Measurements from ENCODE around the gene FAM107B.

Gene FAM107B

GRCh38 chr10:14571866-14572507, 202.7 kb downstream of the FAM107B start:
- DNase-seq, result peak; percentile 79

- no peak for DNase-seq
Observed at GRCh38 chr10:14570800-14571199, 203.9 kb downstream of the FAM107B start.

- peak; percentile 68 for DNase-seq
Observed at GRCh38 chr10:14569274-14570060, 205.2 kb downstream of the FAM107B start.

- DNase-seq, result no peak
Observed at GRCh38 chr10:14567421-14567820, 207.3 kb downstream of the FAM107B start.

- no peak for DNase-seq
Observed at GRCh38 chr10:14566498-14566897, 208.2 kb downstream of the FAM107B start.

GRCh38 chr10:14565199-14565598, 209.5 kb downstream of the FAM107B start:
- DNase-seq, result no peak

- peak; percentile 63 for DNase-seq
Observed at GRCh38 chr10:14564268-14564744, 210.4 kb downstream of the FAM107B start.

- DNase-seq, result no peak
Observed at GRCh38 chr10:14563359-14563940, 211.2 kb downstream of the FAM107B start.

- no peak for DNase-seq
Observed at GRCh38 chr10:14563076-14563336, 211.7 kb downstream of the FAM107B start.

GRCh38 chr10:14562218-14563075, 212.2 kb downstream of the FAM107B start:
- DNase-seq, result no peak

- DNase-seq, result peak; percentile 63
Observed at GRCh38 chr10:14560791-14561765, 213.6 kb downstream of the FAM107B start.

- DNase-seq, result peak; percentile 78
Observed at GRCh38 chr10:14560274-14560673, 214.4 kb downstream of the FAM107B start.

GRCh38 chr10:14558025-14558424, 216.7 kb downstream of the FAM107B start:
- DNase-seq, result no peak

- no peak for DNase-seq
Observed at GRCh38 chr10:14557567-14557966, 217.1 kb downstream of the FAM107B start.

- DNase-seq, result peak; percentile 63
Observed at GRCh38 chr10:14556285-14556956, 218.3 kb downstream of the FAM107B start.

- no peak for DNase-seq
Observed at GRCh38 chr10:14555807-14556206, 218.9 kb downstream of the FAM107B start.

GRCh38 chr10:14554491-14555205, 220.0 kb downstream of the FAM107B start:
- no peak for DNase-seq

GRCh38 chr10:14554091-14554490, 220.6 kb downstream of the FAM107B start:
- DNase-seq, result no peak

GRCh38 chr10:14553448-14553847, 221.2 kb downstream of the FAM107B start:
- no peak for DNase-seq

- no peak for DNase-seq
Observed at GRCh38 chr10:14552015-14552414, 222.7 kb downstream of the FAM107B start.
